WTC11 (cell line): Measurements from ENCODE around the gene ABAT. TPM values are rescaled to one million over a fixed set of nuclear protein-coding genes. Genes with fewer than 3 reads are reported as not detected.

Experiments
- ATAC-seq: fragments of 200-7000 bp; cut with Tn5 transposase; 2 replicates; pipeline ENCODE4 v1.10.0; 2021; ENCODE audit warnings: mild to moderate bottlenecking, moderate library complexity
- CTCF ChIA-PET: fragments of 300-600 bp; sonication (Branson Sonifier 250); formaldehyde crosslinking; loops from one replicate; lab custom pipeline; 2021; ENCODE audit warnings: antibody characterized with exemption; lab: Charles Lee
- POLR2A ChIA-PET: fragments of 350-600 bp; sonication (Branson Sonifier 250); formaldehyde crosslinking; loops from one replicate; lab custom pipeline; 2021; ENCODE audit warnings: antibody characterized with exemption; lab: Charles Lee
- DNase-seq: peaks from one replicate; pipeline ENCODE4 v3.0.0; 2021; ENCODE audit warnings: low spot score
- H3K27ac Mint-ChIP-seq: 2 replicates; pipeline ENCODE4 v1.8.0; 2021; ENCODE audit warnings: mixed read lengths
- H3K27me3 Mint-ChIP-seq: 2 replicates; pipeline ENCODE4 v1.8.0; 2021; ENCODE audit warnings: low read depth, mild to moderate bottlenecking, moderate library complexity, mixed read lengths
- H3K36me3 Mint-ChIP-seq: 2 replicates; pipeline ENCODE4 v1.8.0; 2021; ENCODE audit warnings: mixed read lengths
- H3K4me1 Mint-ChIP-seq: 2 replicates; pipeline ENCODE4 v1.8.0; 2022; ENCODE audit warnings: mixed read lengths
- H3K4me3 Mint-ChIP-seq: 2 replicates; pipeline ENCODE4 v1.8.0; 2021; ENCODE audit warnings: mild to moderate bottlenecking, moderate library complexity, mixed read lengths
- H3K9me3 Mint-ChIP-seq: 2 replicates; pipeline ENCODE4 v1.8.0; 2021; ENCODE audit warnings: mixed read lengths
- EMX1 ChIP-seq: fragments of 250-450 bp; sonication (Bioruptor Pico); IDR thresholded peaks from 2 replicates; pipeline ENCODE4 v1.8.0; 2021; ENCODE audit warnings: mild to moderate bottlenecking
- FOXK1 ChIP-seq: sonication (generic); formaldehyde crosslinking; IDR thresholded peaks from 2 replicates; pipeline ENCODE4 v1.8.0; 2022; ENCODE audit warnings: mild to moderate bottlenecking, moderate library complexity, missing genetic modification reagents
- FOXP1 ChIP-seq: sonication (generic); formaldehyde crosslinking; IDR thresholded peaks from 2 replicates; pipeline ENCODE4 v1.8.0; 2022; ENCODE audit warnings: missing genetic modification reagents, mild to moderate bottlenecking, moderate library complexity, borderline replicate concordance
- HMGA2 ChIP-seq: fragments of 250-450 bp; sonication (Bioruptor Pico); IDR thresholded peaks from 2 replicates; pipeline ENCODE4 v1.4.0; 2021; ENCODE audit warnings: mild to moderate bottlenecking, moderate library complexity
- PRRX2 ChIP-seq: fragments of 250-450 bp; sonication (Bioruptor Pico); IDR thresholded peaks from 2 replicates; pipeline ENCODE4 v1.8.0; 2021; ENCODE audit warnings: mild to moderate bottlenecking
- RELA ChIP-seq: sonication (generic); formaldehyde crosslinking; IDR thresholded peaks from 2 replicates; pipeline ENCODE4 v1.8.1; 2022; ENCODE audit warnings: missing genetic modification reagents, mild to moderate bottlenecking, borderline replicate concordance
- RORB ChIP-seq: fragments of 250-450 bp; sonication (Bioruptor Pico); IDR thresholded peaks from 2 replicates; pipeline ENCODE4 v1.9.0; 2021; ENCODE audit warnings: mild to moderate bottlenecking
- ZBTB21 ChIP-seq: sonication (generic); formaldehyde crosslinking; IDR thresholded peaks from 2 replicates; pipeline ENCODE4 v1.8.1; 2023; ENCODE audit warnings: mild to moderate bottlenecking, missing genetic modification reagents, borderline replicate concordance
- ZNF138 ChIP-seq: sonication (generic); formaldehyde crosslinking; conservative IDR thresholded peaks from 2 replicates; pipeline ENCODE4 v1.8.1; 2022; ENCODE audit warnings: mild to moderate bottlenecking, moderate library complexity, missing genetic modification reagents
- total RNA-seq: library from RNA; stranded (reverse); gene quantifications from 3 replicates; pipeline ENCODE4 v1.2.3, GENCODE V29; 2021
- TF ChIP-seq, protein P1 (sequence below): sonication (generic); formaldehyde crosslinking; IDR thresholded peaks from 2 replicates; pipeline ENCODE4 v1.8.1; 2023; ENCODE audit warnings: mild to moderate bottlenecking, missing genetic modification reagents
- TF ChIP-seq, protein P2 (sequence below): sonication (generic); formaldehyde crosslinking; IDR thresholded peaks from 2 replicates; pipeline ENCODE4 v1.8.0; 2022; ENCODE audit warnings: mild to moderate bottlenecking, missing genetic modification reagents
- TF ChIP-seq, protein P3 (sequence below): sonication (generic); formaldehyde crosslinking; IDR thresholded peaks from 2 replicates; pipeline ENCODE4 v1.8.1; 2023; ENCODE audit warnings: mild to moderate bottlenecking, missing genetic modification reagents, moderate library complexity
- TF ChIP-seq, protein P4 (sequence below): sonication (generic); formaldehyde crosslinking; IDR thresholded peaks from 2 replicates; pipeline ENCODE4 v1.8.0; 2022; ENCODE audit warnings: mild to moderate bottlenecking, missing genetic modification reagents
- TF ChIP-seq, protein P5 (sequence below): sonication (generic); formaldehyde crosslinking; conservative IDR thresholded peaks from 2 replicates; pipeline ENCODE4 v1.8.1; 2022; ENCODE audit warnings: mild to moderate bottlenecking, missing genetic modification reagents
- TF ChIP-seq, protein P6 (sequence below): sonication (generic); formaldehyde crosslinking; conservative IDR thresholded peaks from 2 replicates; pipeline ENCODE4 v1.8.1; 2023; ENCODE audit warnings: mild to moderate bottlenecking, low read depth, missing genetic modification reagents, moderate library complexity

Gene ABAT
- total RNA-seq, 1 experiment from 2014 or later: 6.6 TPM

DNA sequence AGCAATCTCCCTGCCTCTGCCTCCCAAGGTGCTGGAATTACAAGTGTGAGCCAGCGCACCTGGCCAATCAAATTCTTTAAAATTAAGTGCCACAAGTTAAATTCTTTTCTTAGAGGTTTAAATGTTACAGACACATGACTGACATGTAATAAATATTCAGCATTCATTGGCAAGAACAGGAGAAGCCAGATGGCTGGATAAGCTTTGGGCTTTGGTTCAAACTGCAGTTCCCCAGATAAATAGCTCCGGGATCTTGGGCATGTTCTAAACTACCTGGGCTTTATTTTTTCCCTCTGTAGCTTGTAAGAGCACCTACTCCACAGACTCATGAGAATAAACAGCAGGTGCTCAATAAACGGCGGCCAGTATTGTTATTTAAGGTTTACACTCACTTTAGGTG lies 34.1 kb downstream of the ABAT start (continued):
- TF ChIP-seq, protein P1, sequence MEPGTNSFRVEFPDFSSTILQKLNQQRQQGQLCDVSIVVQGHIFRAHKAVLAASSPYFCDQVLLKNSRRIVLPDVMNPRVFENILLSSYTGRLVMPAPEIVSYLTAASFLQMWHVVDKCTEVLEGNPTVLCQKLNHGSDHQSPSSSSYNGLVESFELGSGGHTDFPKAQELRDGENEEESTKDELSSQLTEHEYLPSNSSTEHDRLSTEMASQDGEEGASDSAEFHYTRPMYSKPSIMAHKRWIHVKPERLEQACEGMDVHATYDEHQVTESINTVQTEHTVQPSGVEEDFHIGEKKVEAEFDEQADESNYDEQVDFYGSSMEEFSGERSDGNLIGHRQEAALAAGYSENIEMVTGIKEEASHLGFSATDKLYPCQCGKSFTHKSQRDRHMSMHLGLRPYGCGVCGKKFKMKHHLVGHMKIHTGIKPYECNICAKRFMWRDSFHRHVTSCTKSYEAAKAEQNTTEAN (CRISPR knock-in tag): no peak
- no peak for TF ChIP-seq ZBTB21
- no peak for TF ChIP-seq FOXP1
- TF ChIP-seq, protein P2, sequence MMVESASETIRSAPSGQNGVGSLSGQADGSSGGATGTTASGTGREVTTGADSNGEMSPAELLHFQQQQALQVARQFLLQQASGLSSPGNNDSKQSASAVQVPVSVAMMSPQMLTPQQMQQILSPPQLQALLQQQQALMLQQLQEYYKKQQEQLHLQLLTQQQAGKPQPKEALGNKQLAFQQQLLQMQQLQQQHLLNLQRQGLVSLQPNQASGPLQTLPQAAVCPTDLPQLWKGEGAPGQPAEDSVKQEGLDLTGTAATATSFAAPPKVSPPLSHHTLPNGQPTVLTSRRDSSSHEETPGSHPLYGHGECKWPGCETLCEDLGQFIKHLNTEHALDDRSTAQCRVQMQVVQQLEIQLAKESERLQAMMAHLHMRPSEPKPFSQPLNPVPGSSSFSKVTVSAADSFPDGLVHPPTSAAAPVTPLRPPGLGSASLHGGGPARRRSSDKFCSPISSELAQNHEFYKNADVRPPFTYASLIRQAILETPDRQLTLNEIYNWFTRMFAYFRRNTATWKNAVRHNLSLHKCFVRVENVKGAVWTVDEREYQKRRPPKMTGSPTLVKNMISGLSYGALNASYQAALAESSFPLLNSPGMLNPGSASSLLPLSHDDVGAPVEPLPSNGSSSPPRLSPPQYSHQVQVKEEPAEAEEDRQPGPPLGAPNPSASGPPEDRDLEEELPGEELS (CRISPR knock-in tag): no peak
- no peak for TF ChIP-seq FOXK1 (CRISPR knock-in tag)
- no peak for TF ChIP-seq PRRX2 (CRISPR knock-in tag)

DNA sequence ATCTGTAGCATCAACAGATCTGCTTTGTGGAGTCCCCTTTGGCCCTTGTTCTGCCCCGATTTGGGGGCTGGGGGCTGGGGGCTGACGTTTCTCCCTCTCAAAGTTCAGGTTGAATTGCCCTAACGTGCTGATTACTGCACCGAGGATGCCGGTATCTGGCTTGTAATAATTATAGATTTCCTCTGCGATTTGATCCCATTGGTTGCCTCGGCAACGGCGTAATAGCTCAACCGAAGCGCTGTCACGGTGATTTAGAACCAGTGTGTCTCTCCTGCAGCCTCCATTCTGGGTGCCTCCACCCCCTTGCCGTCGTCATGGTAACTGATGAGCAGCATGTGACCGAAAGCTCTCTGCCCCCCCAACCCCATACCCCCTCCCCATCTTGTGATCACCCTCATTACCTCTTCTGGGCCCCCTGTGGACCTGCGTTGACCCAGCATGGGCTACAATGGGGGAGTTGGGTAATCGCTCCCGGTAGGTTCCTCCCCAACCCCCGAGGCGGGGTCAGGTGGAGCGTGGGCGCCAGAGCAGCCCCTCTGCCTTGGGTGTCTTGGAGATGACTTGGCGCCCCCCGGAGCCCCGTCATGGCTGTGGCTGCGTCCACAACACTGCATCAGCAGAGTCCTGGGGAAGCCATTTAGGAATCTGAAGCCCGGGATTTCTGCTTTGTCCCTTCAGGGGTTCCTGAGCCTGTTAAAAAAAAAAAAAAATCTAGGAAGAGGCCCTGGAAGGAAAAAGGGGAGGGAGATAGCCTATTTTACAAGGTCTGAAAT lies 38.4 kb downstream of the ABAT start:
- CTCF ChIA-PET: interaction anchor here (0.7 to 1.4 kb wide), 6 partner anchors 9 to 223 kb away, joined by 3 to 6 read pairs (median 4); no protein-coding TSS in a partner anchor
- POLR2A ChIA-PET: interaction anchor here (1.1 kb wide), 1 partner anchor 9 kb away, joined by 3 read pairs; no protein-coding TSS in a partner anchor
- H3K27me3 Mint-ChIP-seq: no peaks in the 10 kb centered on the region; the same call in 1 of the 2 replicates
- no peaks in the 10 kb centered on the region for H3K36me3 Mint-ChIP-seq
- ATAC-seq (peak; percentile 86), DNase-seq (peak; percentile 57)
- peaks cover 12% of the 10 kb centered on the region for H3K4me1 Mint-ChIP-seq
- H3K4me3 Mint-ChIP-seq: peak overlapping the region; percentile 55
- H3K27ac Mint-ChIP-seq: no peak overlapping the region
- no peaks in the 10 kb centered on the region for H3K9me3 Mint-ChIP-seq
- TF ChIP-seq HMGA2 (CRISPR knock-in tag): no peak
- TF ChIP-seq EMX1: no peak
- TF ChIP-seq, protein P3, sequence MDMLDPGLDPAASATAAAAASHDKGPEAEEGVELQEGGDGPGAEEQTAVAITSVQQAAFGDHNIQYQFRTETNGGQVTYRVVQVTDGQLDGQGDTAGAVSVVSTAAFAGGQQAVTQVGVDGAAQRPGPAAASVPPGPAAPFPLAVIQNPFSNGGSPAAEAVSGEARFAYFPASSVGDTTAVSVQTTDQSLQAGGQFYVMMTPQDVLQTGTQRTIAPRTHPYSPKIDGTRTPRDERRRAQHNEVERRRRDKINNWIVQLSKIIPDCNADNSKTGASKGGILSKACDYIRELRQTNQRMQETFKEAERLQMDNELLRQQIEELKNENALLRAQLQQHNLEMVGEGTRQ (CRISPR knock-in tag): peak; percentile 59
- TF ChIP-seq, protein P4, sequence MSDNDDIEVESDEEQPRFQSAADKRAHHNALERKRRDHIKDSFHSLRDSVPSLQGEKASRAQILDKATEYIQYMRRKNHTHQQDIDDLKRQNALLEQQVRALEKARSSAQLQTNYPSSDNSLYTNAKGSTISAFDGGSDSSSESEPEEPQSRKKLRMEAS (CRISPR knock-in tag): no peak
- TF ChIP-seq RORB: no peak

DNA sequence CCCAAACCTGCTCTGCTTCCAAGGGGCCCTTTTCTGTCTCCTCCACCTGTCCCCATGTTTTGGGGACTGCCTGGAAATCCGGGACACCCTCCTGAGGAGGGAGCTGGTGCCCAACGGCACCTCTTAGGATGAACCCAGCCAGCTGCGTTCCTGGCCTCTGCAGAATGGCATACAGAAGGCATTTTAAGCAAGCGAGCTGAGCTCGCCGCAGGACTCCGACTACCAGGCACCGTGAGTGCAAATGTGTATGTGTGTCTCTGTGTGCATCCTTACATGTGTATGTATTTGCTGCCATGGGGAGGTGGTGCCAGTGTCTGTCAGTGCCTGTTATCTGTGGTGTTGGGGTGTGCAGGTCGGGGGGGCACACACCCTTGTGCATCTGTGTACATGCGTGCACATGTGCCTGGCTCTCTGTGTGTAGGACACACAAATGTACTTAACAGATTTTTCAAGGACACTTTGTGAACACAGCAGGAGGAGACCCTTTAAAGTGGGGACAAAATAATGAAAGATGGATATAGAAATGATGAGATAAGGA lies 39.3 kb downstream of the ABAT start:
- H3K36me3 Mint-ChIP-seq: no peaks in the 10 kb centered on the region
- H3K9me3 Mint-ChIP-seq: no peaks in the 10 kb centered on the region
- ChIA-PET CTCF (interaction anchor here (0.7 to 1.5 kb wide), 5 partner anchors 29 to 222 kb away, joined by 3 to 5 read pairs (median 3); no protein-coding TSS in a partner anchor), POLR2A (interaction anchor here (1.1 kb wide), 1 partner anchor 10 kb away, joined by 3 read pairs; no protein-coding TSS in a partner anchor)
- no peaks in the 10 kb centered on the region; the same call in 1 of the 2 replicates for H3K27me3 Mint-ChIP-seq
- peaks cover 12% of the 10 kb centered on the region for H3K4me1 Mint-ChIP-seq
- TF ChIP-seq RELA (CRISPR knock-in tag): no peak
- TF ChIP-seq, protein P5, sequence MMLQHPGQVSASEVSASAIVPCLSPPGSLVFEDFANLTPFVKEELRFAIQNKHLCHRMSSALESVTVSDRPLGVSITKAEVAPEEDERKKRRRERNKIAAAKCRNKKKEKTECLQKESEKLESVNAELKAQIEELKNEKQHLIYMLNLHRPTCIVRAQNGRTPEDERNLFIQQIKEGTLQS (CRISPR knock-in tag): no peak
- TF ChIP-seq, protein P6, sequence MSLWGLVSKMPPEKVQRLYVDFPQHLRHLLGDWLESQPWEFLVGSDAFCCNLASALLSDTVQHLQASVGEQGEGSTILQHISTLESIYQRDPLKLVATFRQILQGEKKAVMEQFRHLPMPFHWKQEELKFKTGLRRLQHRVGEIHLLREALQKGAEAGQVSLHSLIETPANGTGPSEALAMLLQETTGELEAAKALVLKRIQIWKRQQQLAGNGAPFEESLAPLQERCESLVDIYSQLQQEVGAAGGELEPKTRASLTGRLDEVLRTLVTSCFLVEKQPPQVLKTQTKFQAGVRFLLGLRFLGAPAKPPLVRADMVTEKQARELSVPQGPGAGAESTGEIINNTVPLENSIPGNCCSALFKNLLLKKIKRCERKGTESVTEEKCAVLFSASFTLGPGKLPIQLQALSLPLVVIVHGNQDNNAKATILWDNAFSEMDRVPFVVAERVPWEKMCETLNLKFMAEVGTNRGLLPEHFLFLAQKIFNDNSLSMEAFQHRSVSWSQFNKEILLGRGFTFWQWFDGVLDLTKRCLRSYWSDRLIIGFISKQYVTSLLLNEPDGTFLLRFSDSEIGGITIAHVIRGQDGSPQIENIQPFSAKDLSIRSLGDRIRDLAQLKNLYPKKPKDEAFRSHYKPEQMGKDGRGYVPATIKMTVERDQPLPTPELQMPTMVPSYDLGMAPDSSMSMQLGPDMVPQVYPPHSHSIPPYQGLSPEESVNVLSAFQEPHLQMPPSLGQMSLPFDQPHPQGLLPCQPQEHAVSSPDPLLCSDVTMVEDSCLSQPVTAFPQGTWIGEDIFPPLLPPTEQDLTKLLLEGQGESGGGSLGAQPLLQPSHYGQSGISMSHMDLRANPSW (CRISPR knock-in tag): no peak
- no peak for TF ChIP-seq ZNF138 (CRISPR knock-in tag)
- H3K4me3 Mint-ChIP-seq: peak overlapping the region; percentile 51
- DNase-seq (no peak), ATAC-seq (no peak)
- H3K27ac Mint-ChIP-seq: no peak overlapping the region
